Sigmoid colon (tissue), 4 donors: ENCODE measurements around the gene DHFR.

ENCODE experiments used
- EP300 ChIP-seq, 4 donors: sonication (generic); formaldehyde crosslinking; IDR thresholded peaks; one replicate each; pipeline ENCODE4 v1.6.1; 2017; ENCODE audit warnings: antibody characterized with exemption in 4 of 4
- POLR2AphosphoS5 ChIP-seq, 4 donors: sonication (generic); formaldehyde crosslinking; IDR thresholded peaks; one replicate each; pipeline ENCODE4 v1.6.1; 2017; ENCODE audit warnings: antibody characterized with exemption in 4 of 4

GRCh38 chr5:80632700-80633099 is 22.1 kb downstream of the DHFR start:
- TF ChIP-seq EP300 (IDR thresholded peaks at IDR 0.05) (no peak), POLR2AphosphoS5 (IDR thresholded peaks at IDR 0.05) (no peak)
